ENCODE data around the gene IGSF6.
"Not testable (repeated sequence)": the region's sequence is repeated elsewhere in the genome, so short reads cannot be mapped to it uniquely, and the experiment has no call there.

DNA sequence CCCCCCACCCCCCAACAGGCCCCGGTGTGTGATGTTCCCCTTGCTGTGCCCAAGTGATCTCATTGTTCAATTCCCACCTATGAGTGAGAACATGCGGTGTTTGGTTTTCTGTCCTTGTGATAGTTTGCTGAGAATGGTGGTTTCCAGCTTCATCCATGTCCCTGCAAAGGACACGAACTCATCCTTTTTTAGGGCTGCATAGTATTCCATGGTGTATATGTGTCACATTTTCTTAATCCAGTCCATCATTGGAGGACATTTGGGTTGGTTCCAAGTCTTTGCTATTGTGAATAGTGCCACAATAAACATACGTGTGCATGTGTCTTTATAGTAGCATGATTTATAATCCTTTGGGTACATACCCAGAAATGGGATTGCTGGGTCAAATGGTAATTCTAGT is 38.6 kb upstream of the IGSF6 start:
- TF ChIP-seq, protein P1, sequence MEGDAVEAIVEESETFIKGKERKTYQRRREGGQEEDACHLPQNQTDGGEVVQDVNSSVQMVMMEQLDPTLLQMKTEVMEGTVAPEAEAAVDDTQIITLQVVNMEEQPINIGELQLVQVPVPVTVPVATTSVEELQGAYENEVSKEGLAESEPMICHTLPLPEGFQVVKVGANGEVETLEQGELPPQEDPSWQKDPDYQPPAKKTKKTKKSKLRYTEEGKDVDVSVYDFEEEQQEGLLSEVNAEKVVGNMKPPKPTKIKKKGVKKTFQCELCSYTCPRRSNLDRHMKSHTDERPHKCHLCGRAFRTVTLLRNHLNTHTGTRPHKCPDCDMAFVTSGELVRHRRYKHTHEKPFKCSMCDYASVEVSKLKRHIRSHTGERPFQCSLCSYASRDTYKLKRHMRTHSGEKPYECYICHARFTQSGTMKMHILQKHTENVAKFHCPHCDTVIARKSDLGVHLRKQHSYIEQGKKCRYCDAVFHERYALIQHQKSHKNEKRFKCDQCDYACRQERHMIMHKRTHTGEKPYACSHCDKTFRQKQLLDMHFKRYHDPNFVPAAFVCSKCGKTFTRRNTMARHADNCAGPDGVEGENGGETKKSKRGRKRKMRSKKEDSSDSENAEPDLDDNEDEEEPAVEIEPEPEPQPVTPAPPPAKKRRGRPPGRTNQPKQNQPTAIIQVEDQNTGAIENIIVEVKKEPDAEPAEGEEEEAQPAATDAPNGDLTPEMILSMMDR (IDR thresholded peaks at IDR 0.05) = not testable (repeated sequence)
- TF ChIP-seq POLR2A (IDR thresholded peaks at IDR 0.05) = not testable (repeated sequence)

Measured in Peyer's patch (tissue), 4 donors.